Measurements from ENCODE around the gene THAP7.
"Not testable (repeated sequence)": the region's sequence is repeated elsewhere in the genome, so short reads cannot be mapped to it uniquely, and the experiment has no call there.

Gene THAP7

GRCh38 chr22:21001601-21002325, at the start of gene THAP7:
Gene THAP7, minus strand, starts transcription at chr22:21002118. Its CDS starts 207 bp downstream, at chr22:21001911.
- Histone ChIP-seq H3K36me3 (peaks cover 0 to 34% (median 31%) of the 10 kb centered on the region in 3 donors), H3K9me3 (no peaks in the 10 kb centered on the region), H3K27me3 (no peaks in the 10 kb centered on the region), H3K4me1 (peaks cover 10 to 37% (median 32%) of the 10 kb centered on the region in 4 donors), H3K27ac (peak within 1 kb of the TSS; percentile 97), H3K4me3 (peak within 1 kb of the TSS; percentile 71 to 74)
- TF ChIP-seq CTCF (IDR thresholded peaks at IDR 0.05) = no peak
- intact Hi-C loops (cut with DNase I; ENCODE audit: low total_unique reads) = no loop called here
- DNase-seq = peak; percentile 98

- Histone ChIP-seq H3K36me3 (no peaks in the 10 kb centered on the region), H3K4me3 (no peak overlapping the region), H3K9me3 (no peaks in the 10 kb centered on the region), H3K4me1 (no peaks in the 10 kb centered on the region), H3K27me3 (peaks cover 0 to 30% of the 10 kb centered on the region in 2 donors), H3K27ac (no peak overlapping the region)
- no peak for TF ChIP-seq CTCF (IDR thresholded peaks at IDR 0.05)
- no peak for DNase-seq
- intact Hi-C loops (cut with DNase I; ENCODE audit: low total_unique reads) = no loop called here
Observed at GRCh38 chr22:21051145-21051830, 49.4 kb upstream of the THAP7 start.

GRCh38 chr22:21048965-21049364, 47.0 kb upstream of the THAP7 start:
- not testable (repeated sequence) for H3K9me3 ChIP-seq, DNase-seq, H3K27me3 ChIP-seq, H3K36me3 ChIP-seq, H3K4me3 ChIP-seq, H3K27ac ChIP-seq
- peaks cover 0 to 21% (median 18%) of the 10 kb centered on the region in 4 donors for H3K4me1 ChIP-seq
- intact Hi-C loops (cut with DNase I; ENCODE audit: low total_unique reads) = loop anchor here (5.0 kb wide), 1 partner anchor 1718 kb away; no protein-coding TSS in a partner anchor

- H3K4me1 ChIP-seq = peaks cover 0 to 26% (median 19%) of the 10 kb centered on the region in 4 donors
- H3K36me3 ChIP-seq, H3K4me3 ChIP-seq, H3K9me3 ChIP-seq, DNase-seq, H3K27me3 ChIP-seq, H3K27ac ChIP-seq: not testable (repeated sequence)
- intact Hi-C loops (cut with DNase I; ENCODE audit: low total_unique reads) = loop anchor here (5.0 kb wide), 1 partner anchor 1719 kb away; no protein-coding TSS in a partner anchor
Observed at GRCh38 chr22:21048448-21048847, 46.5 kb upstream of the THAP7 start.

- Histone ChIP-seq H3K9me3 (no peaks in the 10 kb centered on the region), H3K36me3 (no peaks in the 10 kb centered on the region), H3K27ac (no peak overlapping the region), H3K27me3 (peaks cover 0 to 2% of the 10 kb centered on the region in 2 donors), H3K4me1 (peaks cover 0 to 26% (median 19%) of the 10 kb centered on the region in 4 donors), H3K4me3 (no peak overlapping the region)
- intact Hi-C loops (cut with DNase I; ENCODE audit: low total_unique reads) = loop anchor here (5.0 kb wide), 1 partner anchor 1720 kb away; no protein-coding TSS in a partner anchor
- no peak for TF ChIP-seq CTCF (IDR thresholded peaks at IDR 0.05)
- DNase-seq = no peak
Observed at GRCh38 chr22:21047730-21048129, 45.8 kb upstream of the THAP7 start.

- no peak for TF ChIP-seq CTCF (IDR thresholded peaks at IDR 0.05)
- peaks cover 0 to 26% (median 19%) of the 10 kb centered on the region in 4 donors for H3K4me1 ChIP-seq
- intact Hi-C loops (cut with DNase I; ENCODE audit: low total_unique reads) = loop anchor here (5.0 kb wide), 1 partner anchor 1720 kb away; no protein-coding TSS in a partner anchor
- H3K4me3 ChIP-seq = no peak overlapping the region
- no peak overlapping the region for H3K27ac ChIP-seq
- H3K27me3 ChIP-seq = no peaks in the 10 kb centered on the region
- DNase-seq = no peak
- no peaks in the 10 kb centered on the region for H3K36me3 ChIP-seq
- no peaks in the 10 kb centered on the region for H3K9me3 ChIP-seq
Observed at GRCh38 chr22:21047035-21047661, 45.2 kb upstream of the THAP7 start.
